Effector memory CD4-positive, alpha-beta T cell (primary cell): ENCODE results near the gene TET3.

Source experiments
- DNase-seq, 3 donors: peaks; one replicate each; pipeline ENCODE4 v3.0.0-alpha.2; 2020
- H3K27ac ChIP-seq: 2 replicates; pipeline ENCODE4 v1.7.0; 2013; ENCODE audit warnings: mild to moderate bottlenecking, low read length, moderate library complexity; ENCODE audit not compliant: insufficient read depth, poor library complexity, severe bottlenecking
- H3K27me3 ChIP-seq: replicated peaks from 2 replicates; pipeline ENCODE4 v1.7.0; 2013; ENCODE audit warnings: mild to moderate bottlenecking, low read length; ENCODE audit not compliant: insufficient read depth, control insufficient read depth, poor library complexity, severe bottlenecking
- H3K36me3 ChIP-seq: 2 replicates; pipeline ENCODE4 v1.7.0; 2013; ENCODE audit warnings: mild to moderate bottlenecking, low read length, moderate library complexity; ENCODE audit not compliant: control insufficient read depth, insufficient read depth
- H3K4me1 ChIP-seq: 2 replicates; pipeline ENCODE4 v1.7.0; 2013; ENCODE audit warnings: low read length, mild to moderate bottlenecking; ENCODE audit not compliant: control insufficient read depth, insufficient read depth, poor library complexity, severe bottlenecking
- H3K4me3 ChIP-seq: 2 replicates; pipeline ENCODE4 v1.7.0; 2013; ENCODE audit warnings: low read length, low read depth, mild to moderate bottlenecking; ENCODE audit not compliant: insufficient read depth, poor library complexity, severe bottlenecking
- H3K9me3 ChIP-seq: 2 replicates; pipeline ENCODE4 v1.7.0; 2013; ENCODE audit warnings: mild to moderate bottlenecking, low read length, moderate library complexity; ENCODE audit not compliant: control insufficient read depth

The TET3 gene

GRCh38 chr2:73995810-73996209, 11.1 kb downstream of the TET3 start:
- H3K9me3 ChIP-seq = no peaks in the 10 kb centered on the region
- H3K4me1 ChIP-seq = peaks cover 6% of the 10 kb centered on the region
- H3K27me3 ChIP-seq = no peaks in the 10 kb centered on the region
- DNase-seq = no peak
- peaks cover 4% of the 10 kb centered on the region for H3K36me3 ChIP-seq
- no peak overlapping the region for H3K27ac ChIP-seq
- H3K4me3 ChIP-seq = no peak overlapping the region

GRCh38 chr2:73997813-73998212, 13.1 kb downstream of the TET3 start:
- no peak overlapping the region for H3K4me3 ChIP-seq
- H3K27me3 ChIP-seq = no peaks in the 10 kb centered on the region
- no peaks in the 10 kb centered on the region for H3K9me3 ChIP-seq
- no peak for DNase-seq
- H3K4me1 ChIP-seq = peaks cover 12% of the 10 kb centered on the region
- no peaks in the 10 kb centered on the region for H3K36me3 ChIP-seq
- H3K27ac ChIP-seq = no peak overlapping the region

GRCh38 chr2:73998451-73998850, 13.7 kb downstream of the TET3 start:
- no peaks in the 10 kb centered on the region for H3K36me3 ChIP-seq
- peaks cover 17% of the 10 kb centered on the region for H3K4me1 ChIP-seq
- DNase-seq = peak in 2 of 3 donors; percentile 17 to 42
- no peaks in the 10 kb centered on the region for H3K9me3 ChIP-seq
- no peaks in the 10 kb centered on the region for H3K27me3 ChIP-seq
- no peak overlapping the region for H3K27ac ChIP-seq
- no peak overlapping the region for H3K4me3 ChIP-seq

GRCh38 chr2:73998933-73999332, 14.2 kb downstream of the TET3 start:
- Histone ChIP-seq H3K4me3 (no peak overlapping the region), H3K27ac (peak overlapping the region; percentile 46)

GRCh38 chr2:73999881-74000597, 15.3 kb downstream of the TET3 start:
- H3K36me3 ChIP-seq = no peaks in the 10 kb centered on the region
- no peak for DNase-seq
- H3K27ac ChIP-seq = peak overlapping the region; percentile 6
- no peak overlapping the region for H3K4me3 ChIP-seq
- no peaks in the 10 kb centered on the region for H3K9me3 ChIP-seq
- H3K27me3 ChIP-seq = no peaks in the 10 kb centered on the region
- peaks cover 17% of the 10 kb centered on the region for H3K4me1 ChIP-seq

More at GRCh38 chr2:73998933-73999332, 14.2 kb downstream of the TET3 start:
- no peak for DNase-seq
- H3K27me3 ChIP-seq = no peaks in the 10 kb centered on the region
- peaks cover 17% of the 10 kb centered on the region for H3K4me1 ChIP-seq
- no peaks in the 10 kb centered on the region for H3K36me3 ChIP-seq
- no peaks in the 10 kb centered on the region for H3K9me3 ChIP-seq

GRCh38 chr2:74000666-74001065, 16.0 kb downstream of the TET3 start:
- H3K4me1 ChIP-seq = peaks cover 17% of the 10 kb centered on the region
- no peak for DNase-seq
- H3K4me3 ChIP-seq = no peak overlapping the region
- H3K27me3 ChIP-seq = no peaks in the 10 kb centered on the region
- H3K27ac ChIP-seq = peak overlapping the region; percentile 62
- no peaks in the 10 kb centered on the region for H3K36me3 ChIP-seq
- no peaks in the 10 kb centered on the region for H3K9me3 ChIP-seq

GRCh38 chr2:74001121-74001520, 16.4 kb downstream of the TET3 start:
- peak overlapping the region; percentile 62 for H3K27ac ChIP-seq
- no peaks in the 10 kb centered on the region for H3K36me3 ChIP-seq
- H3K27me3 ChIP-seq = no peaks in the 10 kb centered on the region
- no peaks in the 10 kb centered on the region for H3K9me3 ChIP-seq
- peaks cover 17% of the 10 kb centered on the region for H3K4me1 ChIP-seq
- no peak for DNase-seq
- no peak overlapping the region for H3K4me3 ChIP-seq

- H3K4me3 ChIP-seq = peak overlapping the region; percentile 51
- peak overlapping the region; percentile 62 for H3K27ac ChIP-seq
- peak in 1 of 3 donors; percentile 65 for DNase-seq
- H3K36me3 ChIP-seq = no peaks in the 10 kb centered on the region
- H3K4me1 ChIP-seq = peaks cover 17% of the 10 kb centered on the region
- H3K9me3 ChIP-seq = no peaks in the 10 kb centered on the region
- H3K27me3 ChIP-seq = no peaks in the 10 kb centered on the region
These were observed 17.2 kb downstream of the TET3 start for GRCh38 chr2:74001781-74002504.

- Histone ChIP-seq H3K36me3 (peaks cover 2% of the 10 kb centered on the region), H3K27me3 (no peaks in the 10 kb centered on the region), H3K9me3 (no peaks in the 10 kb centered on the region), H3K27ac (peak overlapping the region; percentile 62), H3K4me1 (peaks cover 17% of the 10 kb centered on the region), H3K4me3 (peak overlapping the region; percentile 51)
- peak in 2 of 3 donors; percentile 73 to 75 for DNase-seq
These were observed 18.1 kb downstream of the TET3 start for GRCh38 chr2:74002505-74003421.
